Lower leg skin (tissue), 4 donors: Measurements from ENCODE around the gene NTMT1. TPM values are rescaled to one million over a fixed set of nuclear protein-coding genes. Genes with fewer than 3 reads are reported as not detected.
"Not testable (repeated sequence)": the region's sequence is repeated elsewhere in the genome, so short reads cannot be mapped to it uniquely, and the experiment has no call there.

Source experiments
- DNase-seq, 2 donors: peaks; one replicate each; pipeline ENCODE4 v3.0.0-alpha.2; 2019; ENCODE audit warnings: low spot score in 2 of 2
- H3K4me3 ChIP-seq: fragments of 200-600 bp; sonication (generic); 2 replicates; pipeline ENCODE4 v1.5.1; 2017; ENCODE audit warnings: mild to moderate bottlenecking, low read depth; ENCODE audit not compliant: poor library complexity, severe bottlenecking
- POLR2A ChIP-seq, 2 donors: fragments of 450-650 bp; IDR thresholded peaks; one replicate each; pipeline ENCODE4 v1.6.1; 2016 to 2017; ENCODE audit warnings: antibody characterized with exemption in 2 of 2, mild to moderate bottlenecking in 1 of 2, moderate library complexity in 1 of 2
- WGBS, 2 donors: methylation state at CpG; one replicate each; pipeline ENCODE4 v1.1.5; 2018; 5-methylcytosine and 5-hydroxymethylcytosine counted together
- intact Hi-C: fragments of 100-400 bp; cut with DNase I; formaldehyde crosslinking; loops from one replicate; pipeline ENCODE4 v1.15.0; 2023; ENCODE audit warnings: low total_unique reads
- total RNA-seq, 4 donors: library from RNA; depleted of rRNA; stranded (reverse); fragments of >200 nt; gene quantifications; one replicate each; pipeline ENCODE4 v1.1.0, GENCODE V29; 2016
- TF ChIP-seq, protein P1 (sequence below), 3 donors: fragments of 450-650 bp; IDR thresholded peaks; one replicate each; pipeline ENCODE4 v1.5.1; 2016; ENCODE audit warnings: antibody characterized with exemption in 3 of 3, mild to moderate bottlenecking in 3 of 3, moderate library complexity in 2 of 3

NTMT1 gene
- total RNA-seq, 4 donors from 2014 or later = 19.7 to 31.0 (median 25.7) TPM

GRCh38 chr9:129654554-129655040 lies 28.6 kb downstream of the NTMT1 start:
- intact Hi-C loops = no loop called here
- H3K4me3 ChIP-seq = no peak overlapping the region
- TF ChIP-seq, protein P1, sequence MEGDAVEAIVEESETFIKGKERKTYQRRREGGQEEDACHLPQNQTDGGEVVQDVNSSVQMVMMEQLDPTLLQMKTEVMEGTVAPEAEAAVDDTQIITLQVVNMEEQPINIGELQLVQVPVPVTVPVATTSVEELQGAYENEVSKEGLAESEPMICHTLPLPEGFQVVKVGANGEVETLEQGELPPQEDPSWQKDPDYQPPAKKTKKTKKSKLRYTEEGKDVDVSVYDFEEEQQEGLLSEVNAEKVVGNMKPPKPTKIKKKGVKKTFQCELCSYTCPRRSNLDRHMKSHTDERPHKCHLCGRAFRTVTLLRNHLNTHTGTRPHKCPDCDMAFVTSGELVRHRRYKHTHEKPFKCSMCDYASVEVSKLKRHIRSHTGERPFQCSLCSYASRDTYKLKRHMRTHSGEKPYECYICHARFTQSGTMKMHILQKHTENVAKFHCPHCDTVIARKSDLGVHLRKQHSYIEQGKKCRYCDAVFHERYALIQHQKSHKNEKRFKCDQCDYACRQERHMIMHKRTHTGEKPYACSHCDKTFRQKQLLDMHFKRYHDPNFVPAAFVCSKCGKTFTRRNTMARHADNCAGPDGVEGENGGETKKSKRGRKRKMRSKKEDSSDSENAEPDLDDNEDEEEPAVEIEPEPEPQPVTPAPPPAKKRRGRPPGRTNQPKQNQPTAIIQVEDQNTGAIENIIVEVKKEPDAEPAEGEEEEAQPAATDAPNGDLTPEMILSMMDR (IDR thresholded peaks at IDR 0.05) = no peak
- TF ChIP-seq POLR2A (IDR thresholded peaks at IDR 0.05) = no peak
- DNase-seq = no peak
- 39 to 53% methylated on average over 20 of the region's 20 CpGs for WGBS, 2 donors

DNA sequence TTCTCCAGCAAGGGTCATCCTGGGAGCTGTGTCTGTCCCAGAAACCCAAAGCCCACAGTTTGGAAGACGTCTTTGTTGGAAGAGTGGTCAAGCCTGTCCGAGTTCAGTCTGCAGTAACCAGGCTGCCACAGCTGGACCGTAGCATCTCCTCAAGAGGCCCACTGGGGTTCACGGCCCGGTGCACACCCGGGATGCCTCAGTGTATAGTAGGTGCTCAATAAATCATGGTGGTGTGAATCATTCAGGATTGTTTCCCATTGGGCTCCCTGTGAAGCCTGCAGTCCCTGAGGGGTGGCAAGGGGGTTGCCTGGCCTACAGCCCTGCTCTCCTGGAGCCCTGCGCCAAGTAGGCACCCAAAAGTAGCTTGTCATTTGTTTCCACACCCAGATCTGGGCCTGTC lies 29.2 kb downstream of the NTMT1 start:
- intact Hi-C loops = no loop called here

DNA sequence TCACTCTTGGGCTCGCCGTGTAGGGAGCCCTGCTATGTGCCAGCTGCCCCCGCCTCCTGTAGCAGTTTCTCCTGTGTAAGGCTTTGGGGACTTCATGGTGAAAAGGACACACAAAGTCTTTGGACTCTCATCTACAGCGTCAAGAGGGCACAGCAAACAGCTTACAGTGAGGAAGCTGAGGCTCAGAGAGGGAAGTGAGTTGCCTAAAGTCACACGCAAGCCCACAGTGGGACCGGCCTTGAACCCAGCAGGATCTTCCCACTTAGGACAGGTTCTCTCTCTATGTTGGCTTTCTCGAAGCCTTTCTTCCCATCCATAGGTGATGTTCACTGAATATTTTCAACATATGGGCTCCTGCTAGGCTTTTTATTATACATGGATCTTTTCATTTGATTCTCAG lies 29.7 kb downstream of the NTMT1 start:
- DNase-seq = no peak
- no peak overlapping the region for H3K4me3 ChIP-seq
- WGBS, 2 donors = 78 to 99% methylated on average over 7 of the region's 7 CpGs
- TF ChIP-seq, protein P1 (IDR thresholded peaks at IDR 0.05) = no peak
- no peak for TF ChIP-seq POLR2A (IDR thresholded peaks at IDR 0.05)
- intact Hi-C loops = no loop called here

More for the DNA sequence above, 29.2 kb downstream of the NTMT1 start:
- no peak for DNase-seq
- TF ChIP-seq POLR2A (IDR thresholded peaks at IDR 0.05) = no peak
- TF ChIP-seq, protein P1 (IDR thresholded peaks at IDR 0.05) = no peak
- H3K4me3 ChIP-seq = no peak overlapping the region
- 97 to 98% methylated on average over 6 to 7 of the region's 7 CpGs for WGBS, 2 donors

DNA sequence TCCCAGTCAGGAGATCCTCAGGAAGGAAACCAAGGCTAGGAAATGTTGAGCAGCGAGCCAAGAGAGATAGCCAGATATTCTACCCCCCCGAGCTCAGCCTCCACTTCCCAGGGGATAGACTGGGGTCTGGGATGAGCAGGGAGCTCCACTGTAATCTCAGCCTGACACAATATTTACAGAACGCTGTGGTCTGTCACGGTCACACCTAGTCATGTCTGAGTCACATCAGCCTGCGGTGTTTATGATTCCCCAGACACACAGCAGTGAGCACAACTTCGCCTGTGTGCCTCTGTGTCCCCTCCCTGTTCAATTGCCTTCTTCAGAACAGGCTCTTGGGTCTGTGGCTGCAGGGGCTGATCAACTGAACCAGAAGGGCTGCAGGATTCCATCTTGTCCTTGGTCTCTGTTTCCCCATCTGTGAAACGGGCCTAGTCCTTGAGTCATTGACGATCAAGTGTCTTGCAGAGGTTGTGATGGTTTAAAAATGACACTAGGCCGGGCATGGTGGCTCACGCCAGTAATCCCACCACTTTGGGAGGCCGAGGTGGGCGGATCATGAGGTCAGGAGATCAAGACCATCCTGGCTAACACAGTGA lies 30.9 kb downstream of the NTMT1 start:
- no peak for DNase-seq
- intact Hi-C loops = no loop called here
- no peak for TF ChIP-seq POLR2A (IDR thresholded peaks at IDR 0.05)
- TF ChIP-seq, protein P1 (IDR thresholded peaks at IDR 0.05) = no peak
- WGBS, 2 donors = 74 to 89% methylated on average over 12 of the region's 12 CpGs
- no peak overlapping the region for H3K4me3 ChIP-seq

DNA sequence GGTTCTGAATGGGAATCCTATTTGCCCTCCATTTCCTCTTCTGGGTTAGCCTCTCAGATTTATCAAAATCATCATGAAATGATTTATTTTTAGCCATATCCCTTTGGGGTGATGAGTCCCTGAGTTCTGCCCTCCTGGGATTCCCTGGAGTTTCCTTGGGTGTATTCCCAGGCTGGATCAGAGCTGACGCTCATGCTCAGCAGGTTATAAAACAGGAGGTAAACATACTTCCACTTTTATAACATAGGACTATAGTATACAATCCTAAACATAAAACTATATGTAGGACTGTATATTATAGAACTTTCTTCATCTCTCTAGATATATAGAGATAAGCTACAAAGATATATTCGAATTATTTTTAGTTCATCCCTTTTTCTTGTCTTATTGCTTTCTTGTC lies 35.1 kb downstream of the NTMT1 start:
- H3K4me3 ChIP-seq = no peak overlapping the region
- intact Hi-C loops = no loop called here
- DNase-seq = no peak
- WGBS, 2 donors = 52 to 65% methylated on average over 2 of the region's 2 CpGs
- no peak for TF ChIP-seq POLR2A (IDR thresholded peaks at IDR 0.05)
- TF ChIP-seq, protein P1 (IDR thresholded peaks at IDR 0.05) = no peak

DNA sequence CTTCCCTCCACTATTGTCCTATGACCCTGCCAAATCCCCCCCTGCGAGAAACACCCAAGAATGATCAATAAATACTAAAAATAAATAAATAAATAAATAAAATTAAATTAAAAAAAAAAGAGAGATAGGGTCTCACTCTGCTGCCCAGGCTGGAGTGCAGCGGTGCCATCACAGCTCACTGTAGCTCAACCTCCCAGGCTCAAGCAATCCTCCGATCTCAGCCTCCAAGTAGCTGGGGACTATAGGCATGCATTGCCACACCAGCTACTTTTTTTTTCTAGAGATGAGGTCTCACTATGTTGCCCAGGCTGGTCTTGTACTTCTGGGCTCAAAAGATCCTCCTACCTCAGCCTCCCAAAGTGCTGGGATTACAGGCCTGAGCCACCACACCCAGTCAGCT lies 36.3 kb downstream of the NTMT1 start:
- H3K4me3 ChIP-seq, intact Hi-C loops, DNase-seq: not testable (repeated sequence)
- WGBS, 2 donors = 73 to 81% methylated on average over 3 of the region's 3 CpGs
